ENCODE measurements around the gene LBH.

GRCh38 chr2:30218814-30219213 is 12.5 kb upstream of the LBH start:
- TF ChIP-seq CTCF (IDR thresholded peaks at IDR 0.05) (no peak), POLR2A (IDR thresholded peaks at IDR 0.05) (no peak)

Measured in thyroid gland (tissue), 4 donors.